ENCODE data around the gene ARHGAP10.

Gene ARHGAP10

GRCh38 chr4:147958489-147959065 is 226.7 kb downstream of the ARHGAP10 start:
- H3K9me3 ChIP-seq (ENCODE audit: control insufficient read depth, insufficient read depth, low read length), result no peaks in the 10 kb centered on the region
- no peaks in the 10 kb centered on the region for H3K79me2 ChIP-seq (ENCODE audit: control insufficient read depth, low read length)
- no peaks in the 10 kb centered on the region for H3K9me2 ChIP-seq (replicated peaks; ENCODE audit: control insufficient read depth, low read length)
- no peak overlapping the region for H3K27ac ChIP-seq (ENCODE audit: low read depth, low read length)
- no peaks in the 10 kb centered on the region for H3F3A ChIP-seq (ENCODE audit: control insufficient read depth, insufficient read depth)
- TF ChIP-seq CTCF (IDR thresholded peaks at IDR 0.05; ENCODE audit: low read depth, low read length, poor library complexity, severe bottlenecking) (no peak), EZH2phosphoT487 (IDR thresholded peaks at IDR 0.05; ENCODE audit: borderline replicate concordance, low read length) (no peak)
- H3K36me3 ChIP-seq (ENCODE audit: control insufficient read depth, low read length), result no peaks in the 10 kb centered on the region
- H3K4me1 ChIP-seq (ENCODE audit: control insufficient read depth, low read length), result no peaks in the 10 kb centered on the region
- no peaks in the 10 kb centered on the region for H4K20me1 ChIP-seq (ENCODE audit: control insufficient read depth, insufficient read depth, low read depth, low read length)
- H3K4me3 ChIP-seq (ENCODE audit: low read length), result no peak overlapping the region
- no peak overlapping the region for H3K4me2 ChIP-seq (ENCODE audit: low read length)
- H3K27me3 ChIP-seq (ENCODE audit: control insufficient read depth, low read length), result no peaks in the 10 kb centered on the region

GRCh38 chr4:147960971-147961370 is 229.1 kb downstream of the ARHGAP10 start:
- Histone ChIP-seq H3F3A (ENCODE audit: control insufficient read depth, insufficient read depth) (no peaks in the 10 kb centered on the region), H3K9me2 (replicated peaks; ENCODE audit: control insufficient read depth, low read length) (no peaks in the 10 kb centered on the region), H3K27ac (ENCODE audit: low read depth, low read length) (no peak overlapping the region), H3K27me3 (ENCODE audit: control insufficient read depth, low read length) (no peaks in the 10 kb centered on the region), H3K4me1 (ENCODE audit: control insufficient read depth, low read length) (no peaks in the 10 kb centered on the region), H3K4me2 (ENCODE audit: low read length) (no peak overlapping the region), H3K36me3 (ENCODE audit: control insufficient read depth, low read length) (no peaks in the 10 kb centered on the region), H3K79me2 (ENCODE audit: control insufficient read depth, low read length) (no peaks in the 10 kb centered on the region), H4K20me1 (ENCODE audit: control insufficient read depth, insufficient read depth, low read depth, low read length) (no peaks in the 10 kb centered on the region), H3K4me3 (ENCODE audit: low read length) (no peak overlapping the region), H3K9me3 (ENCODE audit: control insufficient read depth, insufficient read depth, low read length) (no peaks in the 10 kb centered on the region)
- TF ChIP-seq EZH2phosphoT487 (IDR thresholded peaks at IDR 0.05; ENCODE audit: borderline replicate concordance, low read length), result no peak
- no peak for TF ChIP-seq CTCF (IDR thresholded peaks at IDR 0.05; ENCODE audit: low read depth, low read length, poor library complexity, severe bottlenecking)

- H3K4me3 ChIP-seq (ENCODE audit: low read length), result no peak overlapping the region
- no peak for TF ChIP-seq CTCF (IDR thresholded peaks at IDR 0.05; ENCODE audit: low read depth, low read length, poor library complexity, severe bottlenecking)
- H3K4me1 ChIP-seq (ENCODE audit: control insufficient read depth, low read length), result no peaks in the 10 kb centered on the region
- H3K27me3 ChIP-seq (ENCODE audit: control insufficient read depth, low read length), result no peaks in the 10 kb centered on the region
- H3K4me2 ChIP-seq (ENCODE audit: low read length), result no peak overlapping the region
- no peaks in the 10 kb centered on the region for H3K9me2 ChIP-seq (replicated peaks; ENCODE audit: control insufficient read depth, low read length)
- H3K27ac ChIP-seq (ENCODE audit: low read depth, low read length), result no peak overlapping the region
- H3K9me3 ChIP-seq (ENCODE audit: control insufficient read depth, insufficient read depth, low read length), result no peaks in the 10 kb centered on the region
- no peaks in the 10 kb centered on the region for H3K79me2 ChIP-seq (ENCODE audit: control insufficient read depth, low read length)
- no peaks in the 10 kb centered on the region for H3K36me3 ChIP-seq (ENCODE audit: control insufficient read depth, low read length)
- H4K20me1 ChIP-seq (ENCODE audit: control insufficient read depth, insufficient read depth, low read depth, low read length), result no peaks in the 10 kb centered on the region
- no peaks in the 10 kb centered on the region for H3F3A ChIP-seq (ENCODE audit: control insufficient read depth, insufficient read depth)
These were observed 232.0 kb downstream of the ARHGAP10 start for GRCh38 chr4:147963839-147964238.
